ENCODE measurements around the gene GAR1.

DNA sequence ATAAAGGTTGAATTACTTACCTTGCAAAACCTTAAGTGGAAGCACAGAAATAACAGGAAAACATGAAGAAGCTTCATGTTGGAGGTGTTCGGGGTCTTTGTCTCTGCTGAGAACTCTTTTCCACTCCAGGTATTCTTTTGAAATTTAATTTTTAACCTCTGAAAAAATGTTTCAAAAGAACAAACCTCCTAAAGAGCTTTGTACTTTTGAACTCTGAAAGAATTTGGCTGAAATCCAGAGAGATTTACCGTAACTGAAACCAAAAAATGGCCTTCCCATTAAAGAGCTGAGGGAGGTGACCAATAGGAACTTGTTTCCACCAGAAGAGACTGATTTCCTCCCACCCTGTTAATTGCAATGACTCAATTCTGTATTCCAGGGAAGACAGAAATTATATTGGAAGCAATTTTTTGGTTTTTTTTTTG, 13.7 kb upstream of the GAR1 start, which contains the start of gene CFI:
- no peak for TF ChIP-seq EZH2phosphoT487 (IDR thresholded peaks at IDR 0.05; ENCODE audit: borderline replicate concordance, low read length)
- TF ChIP-seq, protein P1, sequence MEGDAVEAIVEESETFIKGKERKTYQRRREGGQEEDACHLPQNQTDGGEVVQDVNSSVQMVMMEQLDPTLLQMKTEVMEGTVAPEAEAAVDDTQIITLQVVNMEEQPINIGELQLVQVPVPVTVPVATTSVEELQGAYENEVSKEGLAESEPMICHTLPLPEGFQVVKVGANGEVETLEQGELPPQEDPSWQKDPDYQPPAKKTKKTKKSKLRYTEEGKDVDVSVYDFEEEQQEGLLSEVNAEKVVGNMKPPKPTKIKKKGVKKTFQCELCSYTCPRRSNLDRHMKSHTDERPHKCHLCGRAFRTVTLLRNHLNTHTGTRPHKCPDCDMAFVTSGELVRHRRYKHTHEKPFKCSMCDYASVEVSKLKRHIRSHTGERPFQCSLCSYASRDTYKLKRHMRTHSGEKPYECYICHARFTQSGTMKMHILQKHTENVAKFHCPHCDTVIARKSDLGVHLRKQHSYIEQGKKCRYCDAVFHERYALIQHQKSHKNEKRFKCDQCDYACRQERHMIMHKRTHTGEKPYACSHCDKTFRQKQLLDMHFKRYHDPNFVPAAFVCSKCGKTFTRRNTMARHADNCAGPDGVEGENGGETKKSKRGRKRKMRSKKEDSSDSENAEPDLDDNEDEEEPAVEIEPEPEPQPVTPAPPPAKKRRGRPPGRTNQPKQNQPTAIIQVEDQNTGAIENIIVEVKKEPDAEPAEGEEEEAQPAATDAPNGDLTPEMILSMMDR (conservative IDR thresholded peaks at IDR 0.05; ENCODE audit: low read depth, low read length), result no peak
- no peak for TF ChIP-seq EZH2 (IDR thresholded peaks at IDR 0.05; ENCODE audit: low read length, unreplicated experiment)
